ENCODE results near the gene DYSF. TPM values are rescaled to one million over a fixed set of nuclear protein-coding genes. Genes with fewer than 3 reads are reported as not detected.

DYSF gene
- polyA plus RNA-seq, 1 donor from 2014 or later: 0.34 TPM

DNA sequence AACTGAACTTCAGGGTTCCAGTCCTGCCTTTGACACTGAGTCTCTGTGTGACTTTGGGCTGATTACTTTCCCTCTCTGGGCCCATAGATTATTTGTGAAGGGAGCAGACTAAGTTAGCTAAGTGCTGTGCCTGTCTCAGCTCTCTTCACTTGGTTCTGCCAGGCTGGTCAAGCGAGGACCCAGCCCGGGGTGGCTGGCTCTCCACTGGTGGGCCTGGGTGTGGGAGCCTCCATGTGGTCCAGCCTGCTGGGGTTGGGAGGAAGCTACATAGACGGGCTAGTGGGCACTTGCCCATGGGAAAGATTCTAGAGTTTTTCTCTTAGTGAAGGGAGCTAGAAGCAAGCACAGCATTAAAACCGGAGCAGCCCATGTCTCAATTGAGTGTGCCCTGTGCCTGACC, 59.0 kb downstream of the DYSF start:
- no peak overlapping the region for H3K4me3 Mint-ChIP-seq
- no peaks in the 10 kb centered on the region for H3K36me3 Mint-ChIP-seq
- H3K4me1 Mint-ChIP-seq: peaks cover 0 to 2% (median 0%) of the 10 kb centered on the region in 3 donors
- H3K27me3 Mint-ChIP-seq: peaks cover 12% of the 10 kb centered on the region
- no peak overlapping the region for H3K27ac Mint-ChIP-seq
- H3K9me3 Mint-ChIP-seq: no peaks in the 10 kb centered on the region

DNA sequence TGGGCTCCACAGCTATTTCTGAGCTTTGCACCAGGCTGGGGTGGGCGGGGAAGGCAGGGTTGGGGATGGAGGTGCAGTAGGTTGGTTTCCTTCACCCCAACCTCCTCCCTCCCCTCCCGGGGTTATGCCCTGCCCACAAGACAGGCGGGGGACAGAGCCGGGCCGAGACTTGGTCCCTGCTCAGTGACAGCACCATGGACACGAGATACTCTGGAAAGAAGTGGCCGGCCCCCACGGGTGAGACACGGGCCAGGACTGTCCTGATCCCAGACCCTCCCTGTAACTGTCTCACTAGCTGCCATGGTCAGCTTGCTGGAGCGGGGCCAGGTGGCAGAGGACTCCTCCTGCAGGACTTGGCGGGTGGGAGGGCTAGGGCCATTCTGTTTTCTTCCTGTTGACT, 59.7 kb downstream of the DYSF start:
- peaks cover 12% of the 10 kb centered on the region for H3K27me3 Mint-ChIP-seq

GRCh38 chr2:71513721-71514120, 60.4 kb downstream of the DYSF start:
- Mint-ChIP-seq H3K27ac (no peak overlapping the region), H3K4me1 (peaks cover 0 to 2% (median 0%) of the 10 kb centered on the region in 3 donors), H3K9me3 (no peaks in the 10 kb centered on the region), H3K36me3 (no peaks in the 10 kb centered on the region), H3K4me3 (no peak overlapping the region), H3K27me3 (peaks cover 12% of the 10 kb centered on the region)

More for the DNA sequence above, 59.7 kb downstream of the DYSF start:
- Mint-ChIP-seq H3K9me3 (no peaks in the 10 kb centered on the region), H3K36me3 (no peaks in the 10 kb centered on the region), H3K4me1 (peaks cover 0 to 2% (median 0%) of the 10 kb centered on the region in 3 donors), H3K4me3 (no peak overlapping the region), H3K27ac (no peak overlapping the region)

DNA sequence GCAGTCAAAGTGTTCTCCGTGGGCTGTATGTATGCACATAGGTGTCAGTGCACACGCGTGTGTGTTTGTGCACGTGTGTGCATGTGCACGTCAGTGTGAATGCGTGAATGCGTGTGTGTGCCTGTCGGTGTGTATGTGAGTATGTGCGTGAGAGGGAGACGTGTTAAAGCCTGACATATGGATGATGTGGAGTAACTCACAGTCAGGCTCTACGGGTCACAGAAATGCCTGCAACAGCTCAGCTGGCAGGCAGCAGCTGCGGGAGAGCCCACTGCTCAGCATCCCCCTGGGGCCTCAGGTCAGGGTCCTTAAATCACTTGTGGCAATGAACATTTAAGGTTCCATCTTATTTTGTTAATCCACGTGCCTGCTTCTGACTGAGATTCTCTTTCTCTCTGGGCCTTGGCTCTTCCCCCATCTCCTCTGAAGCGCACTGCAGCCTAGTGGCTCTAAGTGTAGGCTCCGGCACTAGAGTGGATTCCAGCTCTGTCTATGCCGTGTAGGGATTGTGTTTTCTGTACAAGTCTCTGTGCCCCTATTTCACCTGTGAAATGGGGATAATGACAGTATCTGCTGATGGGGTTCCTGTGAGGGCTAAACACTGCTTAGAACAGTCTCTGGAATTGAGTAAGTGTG, 63.0 kb downstream of the DYSF start:
- H3K27ac Mint-ChIP-seq: no peak overlapping the region
- peaks cover 0 to 4% (median 0%) of the 10 kb centered on the region in 3 donors for H3K9me3 Mint-ChIP-seq
- H3K27me3 Mint-ChIP-seq: peaks cover 5% of the 10 kb centered on the region
- H3K4me1 Mint-ChIP-seq: no peaks in the 10 kb centered on the region
- no peaks in the 10 kb centered on the region for H3K36me3 Mint-ChIP-seq
- no peak overlapping the region for H3K4me3 Mint-ChIP-seq

GRCh38 chr2:71517851-71518250, 64.5 kb downstream of the DYSF start:
- no peaks in the 10 kb centered on the region for H3K4me1 Mint-ChIP-seq
- no peak overlapping the region for H3K4me3 Mint-ChIP-seq
- H3K27ac Mint-ChIP-seq: no peak overlapping the region
- peaks cover 0 to 4% (median 0%) of the 10 kb centered on the region in 3 donors for H3K9me3 Mint-ChIP-seq
- peaks cover 6% of the 10 kb centered on the region for H3K27me3 Mint-ChIP-seq
- H3K36me3 Mint-ChIP-seq: no peaks in the 10 kb centered on the region

- no peak overlapping the region for H3K4me3 Mint-ChIP-seq
- peaks cover 5% of the 10 kb centered on the region for H3K27me3 Mint-ChIP-seq
- H3K4me1 Mint-ChIP-seq: no peaks in the 10 kb centered on the region
- H3K27ac Mint-ChIP-seq: no peak overlapping the region
- H3K36me3 Mint-ChIP-seq: no peaks in the 10 kb centered on the region
- H3K9me3 Mint-ChIP-seq: peaks cover 0 to 4% (median 0%) of the 10 kb centered on the region in 3 donors
Observed at GRCh38 chr2:71521436-71521950, 68.1 kb downstream of the DYSF start.

GRCh38 chr2:71524476-71524875, 71.1 kb downstream of the DYSF start:
- peaks cover 8% of the 10 kb centered on the region for H3K27me3 Mint-ChIP-seq
- peaks cover 0 to 4% (median 0%) of the 10 kb centered on the region in 3 donors for H3K9me3 Mint-ChIP-seq
- no peak overlapping the region for H3K4me3 Mint-ChIP-seq
- H3K36me3 Mint-ChIP-seq: no peaks in the 10 kb centered on the region
- no peak overlapping the region for H3K27ac Mint-ChIP-seq
- no peaks in the 10 kb centered on the region for H3K4me1 Mint-ChIP-seq

DNA sequence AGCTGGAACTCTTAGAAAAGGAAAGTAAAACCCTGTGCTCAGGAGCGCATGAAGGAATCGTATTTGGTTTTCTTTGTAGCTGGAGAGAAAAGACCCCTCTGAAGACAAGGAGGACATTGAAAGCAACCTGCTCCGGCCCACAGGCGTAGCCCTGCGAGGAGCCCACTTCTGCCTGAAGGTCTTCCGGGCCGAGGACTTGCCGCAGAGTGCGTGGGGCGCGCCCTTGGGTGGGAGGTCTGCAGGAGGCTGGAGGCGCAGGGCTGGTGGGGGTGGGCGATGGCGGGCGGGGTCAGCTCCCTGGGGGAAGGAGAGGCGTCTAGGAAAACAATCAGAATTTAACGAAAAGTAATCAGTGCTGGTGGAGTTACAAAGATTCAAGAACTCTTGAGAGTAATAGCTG, 72.8 kb downstream of the DYSF start:
- Mint-ChIP-seq H3K27ac (no peak overlapping the region), H3K4me3 (no peak overlapping the region), H3K36me3 (no peaks in the 10 kb centered on the region), H3K9me3 (peaks cover 0 to 2% (median 2%) of the 10 kb centered on the region in 3 donors), H3K27me3 (peaks cover 10% of the 10 kb centered on the region), H3K4me1 (no peaks in the 10 kb centered on the region)

- peaks cover 9% of the 10 kb centered on the region for H3K27me3 Mint-ChIP-seq
- H3K27ac Mint-ChIP-seq: no peak overlapping the region
- no peaks in the 10 kb centered on the region for H3K36me3 Mint-ChIP-seq
- H3K9me3 Mint-ChIP-seq: peaks cover 0 to 2% (median 0%) of the 10 kb centered on the region in 3 donors
- no peak overlapping the region for H3K4me3 Mint-ChIP-seq
- H3K4me1 Mint-ChIP-seq: no peaks in the 10 kb centered on the region
Observed at GRCh38 chr2:71526975-71527374, 73.6 kb downstream of the DYSF start.

GRCh38 chr2:71528131-71528591, 74.8 kb downstream of the DYSF start:
- H3K36me3 Mint-ChIP-seq: no peaks in the 10 kb centered on the region
- peaks cover 0 to 2% (median 0%) of the 10 kb centered on the region in 3 donors for H3K9me3 Mint-ChIP-seq
- H3K27ac Mint-ChIP-seq: no peak overlapping the region
- H3K4me3 Mint-ChIP-seq: no peak overlapping the region
- no peaks in the 10 kb centered on the region for H3K4me1 Mint-ChIP-seq
- H3K27me3 Mint-ChIP-seq: peaks cover 9% of the 10 kb centered on the region

- H3K36me3 Mint-ChIP-seq: no peaks in the 10 kb centered on the region
- H3K27me3 Mint-ChIP-seq: peaks cover 9% of the 10 kb centered on the region
- peak overlapping the region in 1 of 3 donors; percentile 1 for H3K27ac Mint-ChIP-seq
- H3K9me3 Mint-ChIP-seq: peaks cover 0 to 2% (median 0%) of the 10 kb centered on the region in 3 donors
- no peak overlapping the region for H3K4me3 Mint-ChIP-seq
- H3K4me1 Mint-ChIP-seq: no peaks in the 10 kb centered on the region
Observed at GRCh38 chr2:71528749-71529148, 75.4 kb downstream of the DYSF start.

DNA sequence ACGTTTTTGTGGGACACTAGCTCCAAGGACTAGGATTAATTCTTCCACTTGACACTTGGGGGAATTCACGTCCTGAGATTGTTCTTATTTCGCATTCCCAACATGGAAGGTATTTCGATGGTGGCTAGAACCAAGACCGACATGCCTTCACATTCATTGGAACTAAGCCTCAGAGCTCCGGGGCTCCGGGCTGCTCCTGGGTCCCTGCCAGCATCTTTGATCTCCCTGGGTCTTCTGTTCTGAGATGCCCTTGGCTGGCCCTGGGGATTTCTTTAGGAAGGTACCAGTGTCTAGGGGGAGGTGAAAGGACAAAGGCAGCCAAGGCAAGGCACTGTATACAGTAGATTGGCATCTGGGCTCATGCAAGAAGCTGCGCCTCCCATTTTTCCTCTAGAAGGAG, 76.8 kb downstream of the DYSF start:
- no peaks in the 10 kb centered on the region for H3K4me1 Mint-ChIP-seq
- no peak overlapping the region for H3K4me3 Mint-ChIP-seq
- peaks cover 0 to 2% (median 0%) of the 10 kb centered on the region in 3 donors for H3K9me3 Mint-ChIP-seq
- peaks cover 6% of the 10 kb centered on the region for H3K27me3 Mint-ChIP-seq
- no peak overlapping the region for H3K27ac Mint-ChIP-seq
- H3K36me3 Mint-ChIP-seq: no peaks in the 10 kb centered on the region

DNA sequence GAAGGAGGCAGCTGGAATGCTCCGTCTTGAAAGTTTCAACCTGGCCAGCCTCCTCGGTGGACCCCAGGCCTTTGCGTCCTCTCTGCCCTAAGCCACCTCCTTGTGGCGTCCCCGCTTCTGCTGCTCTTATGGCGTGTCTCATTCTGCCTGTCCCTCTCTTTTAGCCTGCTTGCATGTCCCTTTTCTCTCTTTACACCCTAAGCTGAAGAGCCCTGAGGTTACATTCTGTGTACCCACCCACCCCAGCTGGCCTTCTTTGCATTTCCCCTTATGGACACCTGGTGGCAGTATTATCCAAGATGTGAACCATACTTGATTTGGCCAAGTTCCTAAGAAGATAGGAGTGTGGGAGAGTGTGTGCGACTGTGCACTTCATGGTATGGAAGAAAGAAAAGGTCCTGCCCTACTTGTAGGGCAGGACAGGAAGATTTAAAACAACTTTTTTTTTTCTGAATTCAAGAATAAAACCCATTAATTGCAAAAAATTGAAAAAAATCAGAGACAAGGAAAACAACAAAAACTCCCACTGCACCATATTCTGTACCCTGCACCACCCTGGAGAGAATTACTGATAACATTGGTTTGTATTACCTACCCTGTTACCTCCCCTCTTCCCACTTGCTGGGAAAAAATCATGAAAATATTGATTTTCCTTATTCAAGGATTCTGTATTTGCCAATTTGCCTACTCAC, 77.4 kb downstream of the DYSF start:
- H3K27ac Mint-ChIP-seq: no peak overlapping the region
- H3K9me3 Mint-ChIP-seq: peaks cover 0 to 5% (median 0%) of the 10 kb centered on the region in 3 donors
- H3K4me1 Mint-ChIP-seq: no peaks in the 10 kb centered on the region
- H3K36me3 Mint-ChIP-seq: no peaks in the 10 kb centered on the region
- H3K27me3 Mint-ChIP-seq: peaks cover 6% of the 10 kb centered on the region
- no peak overlapping the region for H3K4me3 Mint-ChIP-seq

GRCh38 chr2:71531522-71532047, 78.2 kb downstream of the DYSF start:
- Mint-ChIP-seq H3K27me3 (peaks cover 8% of the 10 kb centered on the region), H3K4me1 (no peaks in the 10 kb centered on the region), H3K36me3 (peaks cover 2% of the 10 kb centered on the region), H3K27ac (no peak overlapping the region), H3K9me3 (peaks cover 0 to 5% (median 0%) of the 10 kb centered on the region in 3 donors), H3K4me3 (no peak overlapping the region)

DNA sequence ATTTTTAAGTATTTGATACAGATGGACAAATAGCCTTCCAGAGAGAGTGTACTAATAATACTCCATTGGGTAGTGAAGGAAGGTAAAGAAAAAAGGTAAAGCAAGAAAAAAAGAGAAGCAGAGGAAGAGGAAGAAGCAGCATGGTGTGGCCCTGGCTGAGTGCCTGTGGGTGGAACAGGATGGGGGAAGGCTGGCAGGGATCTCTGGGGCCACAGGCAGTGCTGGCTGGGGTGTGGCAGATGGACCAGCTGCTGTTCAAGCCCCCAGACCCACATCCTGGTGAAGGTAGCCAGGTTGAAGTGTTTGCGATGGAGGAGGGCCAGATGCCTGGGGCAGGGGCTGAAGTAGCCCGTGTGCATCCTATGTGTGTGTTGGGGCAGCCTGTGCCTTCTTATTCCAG, 79.0 kb downstream of the DYSF start:
- Mint-ChIP-seq H3K4me1 (no peaks in the 10 kb centered on the region), H3K27ac (no peak overlapping the region), H3K27me3 (peaks cover 8% of the 10 kb centered on the region)

More for the DNA sequence above, 79.0 kb downstream of the DYSF start:
- Mint-ChIP-seq H3K9me3 (peaks cover 0 to 5% (median 0%) of the 10 kb centered on the region in 3 donors), H3K4me3 (no peak overlapping the region), H3K36me3 (peaks cover 2% of the 10 kb centered on the region)
